ENCODE measurements around the gene LRRTM4.
"Not testable (repeated sequence)": the region's sequence is repeated elsewhere in the genome, so short reads cannot be mapped to it uniquely, and the experiment has no call there.

Gene LRRTM4

GRCh38 chr2:77156599-77156998, 365.6 kb downstream of the LRRTM4 start:
- no peak for DNase-seq

GRCh38 chr2:77155511-77155910, 366.7 kb downstream of the LRRTM4 start:
- no peak for DNase-seq

- no peak for DNase-seq
These were observed 372.6 kb downstream of the LRRTM4 start for GRCh38 chr2:77149565-77149964.

GRCh38 chr2:77147153-77147552, 375.0 kb downstream of the LRRTM4 start:
- DNase-seq, result no peak

- DNase-seq, result no peak
These were observed 377.4 kb downstream of the LRRTM4 start for GRCh38 chr2:77144772-77145171.

- no peak for DNase-seq
These were observed 380.0 kb downstream of the LRRTM4 start for GRCh38 chr2:77142141-77142540.

GRCh38 chr2:77128479-77128878, 393.7 kb downstream of the LRRTM4 start:
- not testable (repeated sequence) for DNase-seq

GRCh38 chr2:77127345-77127744, 394.8 kb downstream of the LRRTM4 start:
- no peak for DNase-seq

- DNase-seq, result no peak
These were observed 400.7 kb downstream of the LRRTM4 start for GRCh38 chr2:77121518-77121917.

- no peak for DNase-seq
These were observed 402.8 kb downstream of the LRRTM4 start for GRCh38 chr2:77119333-77119732.

- no peak for DNase-seq
These were observed 413.3 kb downstream of the LRRTM4 start for GRCh38 chr2:77108915-77109314.

- DNase-seq, result no peak
These were observed 417.2 kb downstream of the LRRTM4 start for GRCh38 chr2:77105008-77105407.

- DNase-seq, result no peak
These were observed 417.6 kb downstream of the LRRTM4 start for GRCh38 chr2:77104554-77104953.

- DNase-seq, result no peak
These were observed 419.2 kb downstream of the LRRTM4 start for GRCh38 chr2:77102927-77103326.

GRCh38 chr2:77101796-77102452, 420.3 kb downstream of the LRRTM4 start:
- no peak for DNase-seq

GRCh38 chr2:77099961-77100360, 422.2 kb downstream of the LRRTM4 start:
- DNase-seq, result no peak

GRCh38 chr2:77095525-77095924, 426.7 kb downstream of the LRRTM4 start:
- DNase-seq, result not testable (repeated sequence)

GRCh38 chr2:77095096-77095495, 427.1 kb downstream of the LRRTM4 start:
- DNase-seq, result no peak

GRCh38 chr2:77088424-77088823, 433.8 kb downstream of the LRRTM4 start:
- DNase-seq, result not testable (repeated sequence)

GRCh38 chr2:77087987-77088414, 434.2 kb downstream of the LRRTM4 start:
- DNase-seq, result no peak

- no peak for DNase-seq
These were observed 435.7 kb downstream of the LRRTM4 start for GRCh38 chr2:77086478-77086877.

GRCh38 chr2:77086051-77086450, 436.1 kb downstream of the LRRTM4 start:
- no peak for DNase-seq

- DNase-seq, result no peak
These were observed 436.6 kb downstream of the LRRTM4 start for GRCh38 chr2:77085561-77085960.

GRCh38 chr2:77081597-77081996, 440.6 kb downstream of the LRRTM4 start:
- no peak for DNase-seq

GRCh38 chr2:77064324-77064723, 457.9 kb downstream of the LRRTM4 start:
- no peak for DNase-seq
